Liver (tissue), 9 donors: Measurements from ENCODE around the gene CWC27. TPM values are rescaled to one million over a fixed set of nuclear protein-coding genes. Genes with fewer than 3 reads are reported as not detected.

Source experiments
- DNase-seq: peaks from one replicate; pipeline ENCODE4 v3.0.0-alpha.2; 2017; ENCODE audit warnings: low spot score
- H3K27ac ChIP-seq, 2 donors: one replicate each; pipeline ENCODE4 v1.7.0; 2013; ENCODE audit warnings: inconsistent platforms in 2 of 2, low read length in 2 of 2, control low read depth in 1 of 2, low read depth in 1 of 2, mild to moderate bottlenecking in 1 of 2
- H3K27me3 ChIP-seq, 4 donors: one replicate each; pipeline versions ENCODE4 v1.6.1 to v1.7.0; 2013; ENCODE audit warnings: low read length in 3 of 4, inconsistent platforms in 1 of 4, mild to moderate bottlenecking in 1 of 4, moderate library complexity in 1 of 4; ENCODE audit not compliant: control insufficient read depth in 4 of 4, insufficient read depth in 4 of 4
- H3K36me3 ChIP-seq, 4 donors: one replicate each; pipeline versions ENCODE4 v1.6.1 to v1.7.0; 2013; ENCODE audit warnings: low read length in 3 of 4, mild to moderate bottlenecking in 3 of 4, low read depth in 1 of 4, moderate library complexity in 1 of 4; ENCODE audit not compliant: control insufficient read depth in 4 of 4, insufficient read depth in 3 of 4
- H3K4me1 ChIP-seq, 4 donors: one replicate each; pipeline versions ENCODE4 v1.6.1 to v1.7.0; 2013; ENCODE audit warnings: low read length in 3 of 4, mild to moderate bottlenecking in 3 of 4, moderate library complexity in 1 of 4; ENCODE audit not compliant: control insufficient read depth in 4 of 4, insufficient read depth in 4 of 4
- H3K4me3 ChIP-seq, 3 donors: one replicate each; pipeline versions ENCODE4 v1.6.1 to v1.7.0; 2013; ENCODE audit warnings: low read length in 3 of 3, control low read depth in 1 of 3, low read depth in 1 of 3, mild to moderate bottlenecking in 1 of 3
- H3K9ac ChIP-seq, 2 donors: one replicate each; pipeline ENCODE4 v1.7.0; 2013; ENCODE audit warnings: low read length in 2 of 2, mild to moderate bottlenecking in 2 of 2, moderate library complexity in 2 of 2, control low read depth in 1 of 2, low read depth in 1 of 2
- H3K9me3 ChIP-seq, 4 donors: one replicate each; pipeline versions ENCODE4 v1.6.1 to v1.7.0; 2013; ENCODE audit warnings: low read length in 3 of 4; ENCODE audit not compliant: control insufficient read depth in 4 of 4
- ATF3 ChIP-seq: IDR thresholded peaks from 2 replicates; pipeline ENCODE4 v1.6.1; 2016; ENCODE audit warnings: antibody characterized with exemption
- CTCF ChIP-seq: fragments of 150-350 bp; IDR thresholded peaks from 2 replicates; pipeline ENCODE4 v1.5.1; 2017; ENCODE audit warnings: improper control_type of control experiment, low read depth, low read length; ENCODE audit not compliant: missing input control
- EGR1 ChIP-seq, 2 donors: IDR thresholded peaks; 2 replicates each; pipeline ENCODE4 v1.6.1; 2016 to 2018; ENCODE audit warnings: antibody characterized with exemption in 2 of 2, low read depth in 2 of 2
- FOXA1 ChIP-seq: IDR thresholded peaks from 2 replicates; pipeline ENCODE4 v1.6.1; 2016; ENCODE audit warnings: antibody characterized with exemption
- FOXA2 ChIP-seq: IDR thresholded peaks from 2 replicates; pipeline ENCODE4 v1.6.1; 2016; ENCODE audit warnings: antibody characterized with exemption
- GABPA ChIP-seq, 2 donors: IDR thresholded peaks in 1 of 2; conservative IDR thresholded peaks in 1 of 2; 2 replicates each; pipeline ENCODE4 v1.6.1; 2016; ENCODE audit warnings: antibody characterized with exemption in 2 of 2, mild to moderate bottlenecking in 1 of 2, moderate library complexity in 1 of 2
- HNF4A ChIP-seq, 2 donors: conservative IDR thresholded peaks; 2 replicates each; pipeline ENCODE4 v1.6.1; 2016; ENCODE audit warnings: antibody characterized with exemption in 2 of 2, mild to moderate bottlenecking in 2 of 2
- HNF4G ChIP-seq: IDR thresholded peaks from 2 replicates; pipeline ENCODE4 v1.6.1; 2016; ENCODE audit warnings: antibody characterized with exemption
- JUND ChIP-seq, 2 donors: IDR thresholded peaks; 2 replicates each; pipeline ENCODE4 v1.6.1; 2016; ENCODE audit warnings: antibody characterized with exemption in 2 of 2
- MAX ChIP-seq: IDR thresholded peaks from 2 replicates; pipeline ENCODE4 v1.6.1; 2016; ENCODE audit warnings: antibody characterized with exemption
- RAD21 ChIP-seq, 2 donors: IDR thresholded peaks; 2 replicates each; pipeline ENCODE4 v1.6.1; 2016; ENCODE audit warnings: antibody characterized with exemption in 2 of 2, mild to moderate bottlenecking in 2 of 2
- REST ChIP-seq: IDR thresholded peaks from 2 replicates; pipeline ENCODE4 v1.6.1; 2016; ENCODE audit warnings: antibody characterized with exemption, mild to moderate bottlenecking
- RXRA ChIP-seq, 2 donors: IDR thresholded peaks; 2 replicates each; pipeline ENCODE4 v1.6.1; 2017 to 2018; ENCODE audit warnings: antibody characterized with exemption in 2 of 2, mild to moderate bottlenecking in 1 of 2
- SP1 ChIP-seq: IDR thresholded peaks from 2 replicates; pipeline ENCODE4 v1.6.1; 2018; ENCODE audit warnings: antibody characterized with exemption, mild to moderate bottlenecking
- TAF1 ChIP-seq: conservative IDR thresholded peaks from 2 replicates; pipeline ENCODE4 v1.6.1; 2016; ENCODE audit warnings: antibody characterized with exemption, mild to moderate bottlenecking
- YY1 ChIP-seq: IDR thresholded peaks from 2 replicates; pipeline ENCODE4 v1.6.1; 2016; ENCODE audit warnings: antibody characterized with exemption, mild to moderate bottlenecking
- ZBTB33 ChIP-seq: IDR thresholded peaks from 2 replicates; pipeline ENCODE4 v1.6.1; 2016; ENCODE audit warnings: antibody characterized with exemption
- WGBS: extraction: QIAGEN DNeasy Blood & Tissue Kit; methylation state at CpG from one replicate; pipeline ENCODE4 v1.1.7; 2013; 5-methylcytosine and 5-hydroxymethylcytosine counted together
- polyA plus RNA-seq, 2 donors: library from polyadenylated mRNA; stranded (reverse) in 1 of 2; unstranded in 1 of 2; fragments of 200-250 nt in 1 of 2; fragments of >200 nt in 1 of 2; fragmentation: Nextera tagmentation in 1 of 2; extraction: Ambion mirVana in 1 of 2; gene quantifications; one replicate each; pipeline versions ENCODE4 v1.2.1 to v1.2.3, GENCODE V29; 2013 to 2015
- total RNA-seq, 2 donors: library from RNA; depleted of rRNA; stranded (reverse); fragments of >200 nt; gene quantifications; one replicate each; pipeline ENCODE4 v1.2.3, GENCODE V29; 2014
- donor health status: healthy.
- donor health status: healthy.
- donor health status: healthy.
- donor health status: healthy.
- donor health status: healthy.

The CWC27 gene
- total and polyA plus RNA-seq, 4 donors = 3.9 to 9.8 (median 6.0) TPM

GRCh38 chr5:65066387-65067146 lies 297.8 kb downstream of the CWC27 start:
- Histone ChIP-seq H3K4me1 (no peaks in the 10 kb centered on the region), H3K9me3 (no peaks in the 10 kb centered on the region), H3K36me3 (no peaks in the 10 kb centered on the region), H3K27me3 (peaks cover 0 to 2% (median 0%) of the 10 kb centered on the region in 4 donors), H3K4me3 (no peak overlapping the region), H3K9ac (no peak overlapping the region), H3K27ac (no peak overlapping the region)
- no peak for TF ChIP-seq REST
- no peak for TF ChIP-seq FOXA1
- no peak for TF ChIP-seq FOXA2
- TF ChIP-seq RAD21 (IDR thresholded peaks at IDR 0.05) = no peak
- TF ChIP-seq JUND (IDR thresholded peaks at IDR 0.05) = no peak
- TF ChIP-seq HNF4A (conservative IDR thresholded peaks at IDR 0.05) = no peak
- whole genome bisulfite sequencing = 61% methylated on average over 5 of the region's 5 CpGs
- no peak for DNase-seq

GRCh38 chr5:65067147-65067506 lies 298.4 kb downstream of the CWC27 start:
- 89% methylated on average over 1 of the region's 1 CpG for WGBS

More at GRCh38 chr5:65067147-65067506, 298.4 kb downstream of the CWC27 start:
- Histone ChIP-seq H3K36me3 (no peaks in the 10 kb centered on the region), H3K4me1 (no peaks in the 10 kb centered on the region), H3K4me3 (no peak overlapping the region), H3K9ac (no peak overlapping the region), H3K27me3 (peaks cover 0 to 2% (median 0%) of the 10 kb centered on the region in 4 donors), H3K27ac (no peak overlapping the region), H3K9me3 (no peaks in the 10 kb centered on the region)
- no peak for DNase-seq
- TF ChIP-seq FOXA2 = no peak
- TF ChIP-seq GABPA (IDR thresholded peaks at IDR 0.05 in 1 of 2, conservative IDR thresholded peaks at IDR 0.05 in 1 of 2) = no peak
- no peak for TF ChIP-seq ATF3
- TF ChIP-seq SP1 = no peak
- no peak for TF ChIP-seq TAF1
- no peak for TF ChIP-seq JUND (IDR thresholded peaks at IDR 0.05)
- no peak for TF ChIP-seq HNF4G
- TF ChIP-seq RAD21 (IDR thresholded peaks at IDR 0.05) = no peak
- no peak for TF ChIP-seq CTCF
- TF ChIP-seq YY1 = no peak
- TF ChIP-seq HNF4A (conservative IDR thresholded peaks at IDR 0.05) = no peak
- TF ChIP-seq ZBTB33 = no peak
- TF ChIP-seq RXRA (IDR thresholded peaks at IDR 0.05) = no peak
- TF ChIP-seq EGR1 (IDR thresholded peaks at IDR 0.05; ENCODE audit: low read depth in 2 of 2) = no peak
- TF ChIP-seq MAX = no peak
- no peak for TF ChIP-seq FOXA1
- no peak for TF ChIP-seq REST
